AG08395 (cell line): Measurements from ENCODE around the gene DCAF7.

Experiments used
- DNase-seq: peaks from one replicate; pipeline ENCODE4 v3.0.0; 2012; ENCODE audit warnings: mixed read lengths, low spot score

Gene DCAF7

DNA sequence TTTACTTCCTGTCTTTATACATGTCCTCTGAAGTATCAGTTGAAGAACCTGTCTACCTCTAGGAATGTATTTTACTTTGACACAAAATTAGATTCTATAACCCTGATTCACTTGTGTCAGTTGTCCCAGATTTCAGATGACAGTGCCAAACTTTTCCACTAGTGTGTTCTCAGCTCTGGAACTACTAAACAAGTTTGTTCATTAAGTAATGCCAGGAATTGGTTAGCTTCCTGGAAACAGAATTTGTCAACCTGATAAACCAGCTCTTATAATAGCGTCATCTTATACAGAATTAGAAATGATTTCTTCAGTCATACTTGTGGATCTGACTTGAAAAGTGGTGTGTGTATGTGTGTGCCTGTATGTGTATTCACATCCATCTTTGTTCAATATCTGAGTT lies 79.3 kb downstream of the DCAF7 start:
- DNase-seq = no peak

DNA sequence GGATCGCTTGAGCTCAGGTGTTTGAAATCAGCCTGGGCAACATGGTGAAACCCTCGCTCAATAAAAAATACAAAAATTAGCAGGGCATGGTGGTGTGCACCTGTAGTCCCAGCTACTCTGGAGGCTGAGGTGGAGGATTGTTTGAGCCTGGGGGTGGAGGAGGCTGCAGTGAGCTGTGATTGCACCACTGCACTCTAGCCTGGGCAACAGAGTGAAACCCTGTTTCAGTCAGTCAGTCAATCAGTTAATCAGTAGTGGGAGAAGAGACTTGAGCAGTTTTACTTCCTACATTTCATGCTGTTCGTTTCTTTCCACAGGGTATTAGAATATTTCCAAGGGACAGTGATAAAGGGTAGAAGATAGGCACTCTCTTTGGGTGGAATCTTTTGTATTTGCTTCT lies 80.8 kb downstream of the DCAF7 start:
- no peak for DNase-seq

DNA sequence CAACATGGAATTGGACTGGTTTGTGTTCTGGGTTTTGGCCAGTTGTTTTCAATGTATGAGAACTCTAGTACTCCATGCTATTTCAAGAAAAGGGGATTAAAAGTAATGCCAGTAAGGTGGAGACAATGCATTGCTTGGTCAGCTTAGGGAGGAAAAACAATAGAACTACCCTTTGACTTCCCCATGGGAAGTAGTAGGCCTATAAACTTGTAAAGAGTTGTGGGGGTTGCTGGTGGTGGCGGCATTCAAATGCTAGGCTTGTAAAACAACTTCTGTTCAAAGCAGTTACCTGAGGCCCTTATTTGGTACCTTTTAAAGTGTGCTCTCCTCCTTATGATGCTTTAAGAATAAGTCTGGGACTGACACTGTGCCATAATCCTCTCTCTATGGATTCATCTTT lies 81.3 kb downstream of the DCAF7 start:
- DNase-seq = no peak

DNA sequence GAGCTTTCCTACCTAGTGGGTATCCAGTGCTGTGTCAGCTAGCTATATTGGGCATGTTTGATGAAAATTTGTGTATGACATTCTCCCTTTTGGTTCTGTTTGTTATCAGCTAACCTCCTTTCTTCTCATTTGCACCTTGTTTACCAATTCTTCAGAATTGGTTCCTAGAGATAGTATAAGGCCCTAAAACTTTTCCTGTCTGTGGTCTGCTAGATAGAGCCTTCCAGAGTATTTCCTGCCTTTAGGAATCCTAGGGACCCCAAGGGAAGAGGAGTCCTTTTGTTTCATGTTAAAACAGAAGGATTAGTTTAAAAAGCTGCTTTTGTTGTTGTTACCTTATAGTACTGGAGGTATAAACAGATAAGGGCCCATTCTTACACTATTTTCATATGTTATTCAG lies 83.5 kb downstream of the DCAF7 start:
- DNase-seq = no peak

DNA sequence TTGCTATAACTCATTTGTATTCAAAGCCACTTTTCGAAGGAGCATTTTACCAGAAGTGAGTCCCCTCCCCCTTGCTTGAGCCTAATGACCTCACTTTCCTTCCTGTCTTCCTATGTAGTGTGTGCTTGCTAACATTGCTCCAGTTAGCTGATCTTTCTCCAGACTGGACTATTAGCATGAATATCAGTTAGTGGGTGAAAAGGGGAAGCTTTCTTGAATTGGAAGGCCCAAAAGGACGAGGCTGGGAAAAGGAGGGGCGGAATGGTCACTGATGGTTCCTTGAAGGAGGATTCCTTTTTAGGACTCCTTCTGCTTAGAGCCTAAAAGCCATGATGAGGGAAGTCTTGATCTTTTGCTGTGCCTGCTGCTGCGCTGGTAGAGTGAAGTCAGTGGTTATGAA lies 83.9 kb downstream of the DCAF7 start:
- no peak for DNase-seq

DNA sequence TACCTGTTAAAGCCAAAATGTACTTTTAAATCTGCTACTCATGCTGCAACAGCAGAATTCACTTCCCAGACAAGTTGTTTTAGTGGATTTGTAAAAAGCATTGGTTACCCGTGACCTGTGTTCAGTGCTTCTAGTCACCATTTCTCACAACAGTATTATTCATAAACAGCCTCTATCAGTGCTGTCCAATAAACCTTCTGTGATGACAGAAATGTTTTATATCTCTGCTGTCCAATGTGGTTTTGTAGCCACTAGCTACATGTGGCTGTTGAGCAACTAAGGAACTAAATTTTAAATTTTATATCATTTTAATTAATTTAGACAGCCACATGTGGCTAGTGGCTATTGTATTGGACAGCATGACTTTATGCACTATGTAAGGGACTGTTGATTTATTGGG lies 84.5 kb downstream of the DCAF7 start:
- DNase-seq = no peak

DNA sequence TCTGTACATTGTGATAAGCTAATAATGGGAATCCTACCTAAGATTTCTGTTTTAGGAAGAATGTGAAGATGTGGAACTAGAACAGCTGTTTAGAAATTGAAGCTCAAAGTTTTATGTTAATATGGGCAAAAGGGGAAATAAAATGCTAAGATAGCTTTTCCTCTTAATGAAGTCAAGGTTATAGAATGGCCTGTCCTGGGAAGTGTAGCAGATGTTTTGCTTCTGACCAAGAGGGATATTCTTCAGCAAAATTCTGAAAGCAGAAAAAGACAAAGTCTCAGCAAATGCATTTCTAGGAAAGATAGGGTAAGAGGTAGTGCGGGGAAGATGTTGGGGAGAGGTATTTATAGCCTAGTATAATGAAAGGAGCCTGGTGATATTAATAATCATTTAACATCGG lies 85.0 kb downstream of the DCAF7 start:
- DNase-seq = no peak

DNA sequence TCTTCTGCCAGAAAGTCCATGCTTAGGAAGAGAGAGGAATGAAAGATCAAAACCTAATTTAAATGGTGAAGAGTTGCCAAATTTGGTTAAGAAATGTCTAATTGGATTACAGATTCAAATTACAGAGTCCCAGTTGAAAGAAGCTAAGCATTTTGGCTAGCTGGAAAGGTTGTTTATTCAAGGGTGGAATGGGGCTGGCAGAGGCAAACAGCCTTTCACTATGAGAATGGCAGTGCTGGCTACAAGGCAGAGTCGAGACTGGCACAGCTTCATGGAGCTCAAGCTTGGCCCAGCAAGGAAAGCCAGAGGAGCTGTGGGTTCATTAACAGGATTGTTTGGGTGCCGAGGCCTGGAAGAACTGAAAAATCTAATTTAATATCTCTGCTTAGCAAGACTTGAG lies 85.5 kb downstream of the DCAF7 start:
- no peak for DNase-seq

DNA sequence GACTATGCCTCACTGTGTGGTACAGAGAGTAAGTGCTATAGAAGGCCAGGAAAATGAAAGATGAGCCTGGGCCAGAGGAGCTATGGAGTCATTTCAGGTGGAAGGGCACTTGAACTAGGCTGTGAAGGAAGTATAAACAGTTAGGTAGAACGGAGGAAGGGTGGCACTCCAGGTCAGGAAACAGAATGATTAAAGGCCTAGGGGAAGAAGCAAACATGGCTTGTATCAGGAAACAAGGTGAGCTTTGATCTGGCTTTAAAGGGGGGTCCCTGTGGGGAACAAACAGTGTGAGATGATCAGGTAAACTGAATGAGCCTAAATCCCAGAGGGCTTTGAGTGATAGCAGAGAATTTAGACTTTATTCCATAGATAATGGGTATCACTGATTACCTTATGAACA lies 88.8 kb downstream of the DCAF7 start:
- DNase-seq = no peak

DNA sequence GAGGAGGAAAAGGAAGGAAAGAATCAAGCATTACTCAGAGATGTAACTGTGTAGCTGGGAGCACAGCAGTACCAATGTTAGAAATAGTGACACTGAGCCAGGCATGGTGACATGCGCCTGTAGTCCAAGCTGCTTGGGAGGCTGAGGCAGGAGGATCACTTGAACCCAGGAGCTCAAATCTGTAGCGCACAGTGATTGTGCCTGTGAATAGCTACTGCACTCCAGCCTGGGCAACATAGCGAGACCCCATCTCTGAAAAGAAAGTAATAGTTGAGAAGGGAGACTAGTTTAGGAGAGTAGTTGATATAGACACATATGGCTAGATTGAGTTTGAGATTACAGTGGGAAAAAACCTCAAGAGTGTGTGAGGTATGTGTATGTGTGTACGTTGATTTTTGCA lies 89.8 kb downstream of the DCAF7 start:
- no peak for DNase-seq

DNA sequence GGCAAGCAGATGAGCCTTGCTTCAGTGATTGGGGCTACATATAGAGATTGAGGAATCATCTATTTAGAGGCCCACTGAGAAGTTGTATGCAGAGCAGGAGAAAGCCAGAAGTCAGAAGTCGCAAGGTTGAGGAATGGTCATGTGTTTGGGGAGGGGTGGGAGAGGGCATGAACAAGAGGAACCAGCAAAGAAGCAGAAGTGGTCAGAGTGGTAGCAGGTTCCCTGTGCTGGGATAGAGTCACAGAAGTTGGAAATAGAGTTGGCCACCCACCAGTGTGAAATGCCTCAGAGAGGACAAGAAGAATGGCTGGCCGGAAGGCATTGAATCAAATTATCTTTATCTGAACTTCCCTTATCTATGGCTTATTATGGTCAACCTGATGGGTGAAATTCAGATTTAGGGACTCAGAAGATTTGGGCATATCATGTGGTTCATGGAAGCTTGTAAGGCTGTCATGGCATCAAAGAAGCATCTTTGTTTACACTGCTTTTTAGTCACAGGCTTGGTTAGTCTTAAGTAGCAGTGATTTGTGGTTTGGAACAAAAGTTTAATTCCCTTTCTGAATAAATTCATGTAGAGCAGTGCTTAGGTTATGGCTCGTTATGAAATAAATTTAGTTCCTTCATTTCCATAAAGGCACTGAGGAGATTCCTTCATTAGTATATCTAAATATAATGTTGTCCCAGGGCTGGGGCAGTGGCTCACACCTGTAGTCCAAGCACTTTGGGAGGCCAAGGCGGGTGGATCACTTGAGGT lies 91.6 kb downstream of the DCAF7 start:
- DNase-seq = no peak
